HUES6 (cell line): ENCODE results near the gene CLK3.
A peak's percentile ranks its signal among the peaks of the same experiment; 100 is the strongest.

Experiments
- H3K27ac ChIP-seq: 2 replicates; pipeline ENCODE4 v1.7.0; 2013; ENCODE audit warnings: low read depth, mild to moderate bottlenecking, low read length, inconsistent platforms
- H3K27me3 ChIP-seq: 2 replicates; pipeline ENCODE4 v1.6.1; 2013; ENCODE audit warnings: low read length; ENCODE audit not compliant: control insufficient read depth, insufficient read depth
- H3K36me3 ChIP-seq: 2 replicates; pipeline ENCODE4 v1.6.1; 2013; ENCODE audit warnings: low read length; ENCODE audit not compliant: control insufficient read depth, insufficient read depth
- H3K4me1 ChIP-seq: 2 replicates; pipeline ENCODE4 v1.6.1; 2013; ENCODE audit warnings: low read length; ENCODE audit not compliant: control insufficient read depth, insufficient read depth
- H3K4me3 ChIP-seq: 2 replicates; pipeline ENCODE4 v1.5.1; 2013; ENCODE audit warnings: low read depth, low read length
- H3K9ac ChIP-seq: one replicate; pipeline ENCODE4 v1.6.1; 2013; ENCODE audit warnings: mild to moderate bottlenecking, low read length
- H3K9me3 ChIP-seq: 2 replicates; pipeline ENCODE4 v1.6.1; 2013; ENCODE audit warnings: low read depth, low read length; ENCODE audit not compliant: control insufficient read depth, insufficient read depth

The CLK3 gene

GRCh38 chr15:74615508-74616365 lies at the start of gene CLK3:
CLK3 (plus strand) TSS chr15:74615836; CDS start chr15:74619197, 3,361 bp downstream.
- Histone ChIP-seq H3K27me3 (peaks cover 7% of the 10 kb centered on the region; the same call in 1 of the 2 replicates), H3K27ac (peak within 1 kb of the TSS; percentile 86; the same call in 1 of the 2 replicates), H3K36me3 (peaks cover 18% of the 10 kb centered on the region), H3K4me3 (peak within 1 kb of the TSS; percentile 96), H3K4me1 (peaks cover 16% of the 10 kb centered on the region; the same call in 1 of the 2 replicates), H3K9ac (peak within 1 kb of the TSS; percentile 94), H3K9me3 (no peaks in the 10 kb centered on the region)

- peaks cover 21% of the 10 kb centered on the region; the same call in 1 of the 2 replicates for H3K4me1 ChIP-seq
- peaks cover 69% of the 10 kb centered on the region for H3K36me3 ChIP-seq
- H3K27me3 ChIP-seq: no peaks in the 10 kb centered on the region
- H3K4me3 ChIP-seq: no peak overlapping the region
- no peak overlapping the region; the same call in 1 of the 2 replicates for H3K27ac ChIP-seq
- H3K9me3 ChIP-seq: no peaks in the 10 kb centered on the region
- no peak overlapping the region for H3K9ac ChIP-seq
These were observed 47.0 kb upstream of the CLK3 start for GRCh38 chr15:74568594-74568993.

GRCh38 chr15:74569731-74570070 lies 45.9 kb upstream of the CLK3 start:
- no peaks in the 10 kb centered on the region for H3K27me3 ChIP-seq
- peaks cover 69% of the 10 kb centered on the region for H3K36me3 ChIP-seq
- H3K9me3 ChIP-seq: no peaks in the 10 kb centered on the region
- peaks cover 21% of the 10 kb centered on the region; the same call in 1 of the 2 replicates for H3K4me1 ChIP-seq
- no peak overlapping the region; the same call in 1 of the 2 replicates for H3K4me3 ChIP-seq
- no peak overlapping the region for H3K9ac ChIP-seq
- no peak overlapping the region for H3K27ac ChIP-seq

GRCh38 chr15:74571191-74571590 lies 44.4 kb upstream of the CLK3 start:
- Histone ChIP-seq H3K4me1 (peaks cover 21% of the 10 kb centered on the region; the same call in 1 of the 2 replicates), H3K27ac (no peak overlapping the region), H3K9ac (no peak overlapping the region), H3K9me3 (no peaks in the 10 kb centered on the region), H3K4me3 (no peak overlapping the region), H3K36me3 (peaks cover 80% of the 10 kb centered on the region), H3K27me3 (no peaks in the 10 kb centered on the region)

GRCh38 chr15:74573987-74574386 lies 41.6 kb upstream of the CLK3 start:
- no peak overlapping the region for H3K9ac ChIP-seq
- H3K27ac ChIP-seq: no peak overlapping the region
- H3K9me3 ChIP-seq: no peaks in the 10 kb centered on the region
- no peak overlapping the region for H3K4me3 ChIP-seq
- peaks cover 91% of the 10 kb centered on the region for H3K36me3 ChIP-seq
- no peaks in the 10 kb centered on the region for H3K27me3 ChIP-seq
- peaks cover 4% of the 10 kb centered on the region; the same call in 1 of the 2 replicates for H3K4me1 ChIP-seq

- no peak overlapping the region for H3K4me3 ChIP-seq
- no peak overlapping the region for H3K9ac ChIP-seq
- no peaks in the 10 kb centered on the region for H3K27me3 ChIP-seq
- no peaks in the 10 kb centered on the region for H3K9me3 ChIP-seq
- H3K36me3 ChIP-seq: peaks cover 89% of the 10 kb centered on the region
- H3K27ac ChIP-seq: no peak overlapping the region
- H3K4me1 ChIP-seq: no peaks in the 10 kb centered on the region; the same call in 1 of the 2 replicates
These were observed 37.1 kb upstream of the CLK3 start for GRCh38 chr15:74578496-74578994.

GRCh38 chr15:74579001-74579400 lies 36.6 kb upstream of the CLK3 start:
- Histone ChIP-seq H3K27ac (no peak overlapping the region), H3K27me3 (no peaks in the 10 kb centered on the region), H3K9me3 (no peaks in the 10 kb centered on the region), H3K9ac (no peak overlapping the region), H3K4me1 (peaks cover 3% of the 10 kb centered on the region; the same call in 1 of the 2 replicates), H3K4me3 (no peak overlapping the region), H3K36me3 (peaks cover 88% of the 10 kb centered on the region)

- Histone ChIP-seq H3K9me3 (no peaks in the 10 kb centered on the region), H3K27ac (no peak overlapping the region), H3K4me1 (peaks cover 6% of the 10 kb centered on the region; the same call in 1 of the 2 replicates), H3K36me3 (peaks cover 87% of the 10 kb centered on the region), H3K27me3 (no peaks in the 10 kb centered on the region), H3K9ac (no peak overlapping the region), H3K4me3 (no peak overlapping the region)
These were observed 34.9 kb upstream of the CLK3 start for GRCh38 chr15:74580538-74581350.

GRCh38 chr15:74584204-74584603 lies 31.4 kb upstream of the CLK3 start:
- Histone ChIP-seq H3K4me1 (peaks cover 23% of the 10 kb centered on the region; the same call in 1 of the 2 replicates), H3K27me3 (no peaks in the 10 kb centered on the region), H3K36me3 (peaks cover 80% of the 10 kb centered on the region), H3K9ac (no peak overlapping the region), H3K4me3 (no peak overlapping the region), H3K9me3 (no peaks in the 10 kb centered on the region), H3K27ac (no peak overlapping the region)

GRCh38 chr15:74584779-74585178 lies 30.9 kb upstream of the CLK3 start:
- peaks cover 80% of the 10 kb centered on the region for H3K36me3 ChIP-seq
- no peak overlapping the region for H3K27ac ChIP-seq
- no peak overlapping the region for H3K9ac ChIP-seq

More at GRCh38 chr15:74584779-74585178, 30.9 kb upstream of the CLK3 start:
- H3K4me3 ChIP-seq: no peak overlapping the region
- no peaks in the 10 kb centered on the region for H3K27me3 ChIP-seq
- peaks cover 27% of the 10 kb centered on the region; the same call in 1 of the 2 replicates for H3K4me1 ChIP-seq
- H3K9me3 ChIP-seq: no peaks in the 10 kb centered on the region
